Spinal cord (tissue), 10 donors: ENCODE measurements around the gene ZNF615. TPM values are rescaled to one million over a fixed set of nuclear protein-coding genes. Genes with fewer than 3 reads are reported as not detected.
"Not testable (repeated sequence)": the region's sequence is repeated elsewhere in the genome, so short reads cannot be mapped to it uniquely, and the experiment has no call there.

Experiments used
- DNase-seq, 6 donors: peaks; one replicate each; pipeline versions ENCODE4 v3.0.0 to v3.0.0-alpha.2; 2013 to 2015; ENCODE audit warnings: low spot score in 6 of 6, low read depth in 4 of 6
- H3K27ac ChIP-seq: one replicate; pipeline ENCODE4 v1.5.1; 2013; ENCODE audit warnings: low read depth, low read length, control low read depth
- H3K27me3 ChIP-seq: one replicate; pipeline ENCODE4 v1.6.1; 2013; ENCODE audit warnings: low read length; ENCODE audit not compliant: control insufficient read depth, insufficient read depth
- H3K36me3 ChIP-seq: one replicate; pipeline ENCODE4 v1.6.1; 2013; ENCODE audit warnings: low read length; ENCODE audit not compliant: control insufficient read depth, insufficient read depth
- H3K4me1 ChIP-seq: one replicate; pipeline ENCODE4 v1.6.1; 2013; ENCODE audit warnings: low read length; ENCODE audit not compliant: control insufficient read depth, insufficient read depth
- H3K4me3 ChIP-seq: one replicate; pipeline ENCODE4 v1.5.1; 2013; ENCODE audit warnings: low read depth, low read length, control low read depth
- H3K9me3 ChIP-seq: one replicate; pipeline ENCODE4 v1.6.1; 2013; ENCODE audit warnings: low read length; ENCODE audit not compliant: control insufficient read depth, insufficient read depth
- WGBS: methylation state at CpG from one replicate; pipeline ENCODE4 v1.1.5; 2013; ENCODE audit warnings: missing lambda C conversion rate; ENCODE audit not compliant: insufficient coverage; 5-methylcytosine and 5-hydroxymethylcytosine counted together
- polyA plus RNA-seq, 2 donors: library from polyadenylated mRNA; unstranded; fragments of 120-200 nt; gene quantifications; one replicate each; pipeline ENCODE4 v1.2.1, GENCODE V29; 2013; ENCODE audit not compliant: insufficient read length in 2 of 2
- total RNA-seq, 2 donors: library from RNA; depleted of rRNA in 1 of 2; stranded (reverse); fragments of 120-200 nt in 1 of 2; fragments of >200 nt in 1 of 2; gene quantifications; one replicate each; pipeline versions ENCODE4 v1.2.3 to v1.2.4, GENCODE V29; 2013 to 2014
- donor health status: healthy.

The ZNF615 gene
- total and polyA plus RNA-seq, 4 donors: 12.8 to 27.8 (median 18.8) TPM

GRCh38 chr19:52026255-52026990 is 18.4 kb upstream of the ZNF615 start:
- not testable (repeated sequence) for H3K27ac ChIP-seq, H3K9me3 ChIP-seq, H3K4me3 ChIP-seq, DNase-seq, H3K27me3 ChIP-seq, H3K4me1 ChIP-seq
- WGBS: 100% methylated on average over 1 of the region's 15 CpGs
- H3K36me3 ChIP-seq: peaks cover 29% of the 10 kb centered on the region

GRCh38 chr19:52024478-52024877 is 16.5 kb upstream of the ZNF615 start:
- 100% methylated on average over 4 of the region's 4 CpGs for WGBS
- H3K27ac ChIP-seq, H3K4me3 ChIP-seq, H3K9me3 ChIP-seq, H3K27me3 ChIP-seq, DNase-seq, H3K4me1 ChIP-seq: not testable (repeated sequence)
- peaks cover 33% of the 10 kb centered on the region for H3K36me3 ChIP-seq

- no peaks in the 10 kb centered on the region for H3K9me3 ChIP-seq
- DNase-seq: no peak
- H3K4me3 ChIP-seq: no peak overlapping the region
- H3K27ac ChIP-seq: no peak overlapping the region
- no peaks in the 10 kb centered on the region for H3K4me1 ChIP-seq
- WGBS: 95% methylated on average over 13 of the region's 15 CpGs
- H3K27me3 ChIP-seq: no peaks in the 10 kb centered on the region
- H3K36me3 ChIP-seq: peaks cover 42% of the 10 kb centered on the region
Measured at GRCh38 chr19:52022193-52022592, 14.2 kb upstream of the ZNF615 start.

GRCh38 chr19:52020506-52020905 is 12.5 kb upstream of the ZNF615 start:
- no peak overlapping the region for H3K4me3 ChIP-seq
- peaks cover 45% of the 10 kb centered on the region for H3K36me3 ChIP-seq
- H3K4me1 ChIP-seq: no peaks in the 10 kb centered on the region
- H3K27me3 ChIP-seq: no peaks in the 10 kb centered on the region
- H3K27ac ChIP-seq: no peak overlapping the region
- H3K9me3 ChIP-seq: no peaks in the 10 kb centered on the region
- no peak for DNase-seq
- WGBS: no CpG with 5 or more reads among the region's 4 CpGs

GRCh38 chr19:52010674-52011073 is 2.7 kb upstream of the ZNF615 start:
- H3K36me3 ChIP-seq: peaks cover 8% of the 10 kb centered on the region
- no peak overlapping the region for H3K27ac ChIP-seq
- no peak for DNase-seq
- 71% methylated on average over 1 of the region's 1 CpG for WGBS
- H3K4me3 ChIP-seq: no peak overlapping the region
- H3K9me3 ChIP-seq: no peaks in the 10 kb centered on the region
- no peaks in the 10 kb centered on the region for H3K27me3 ChIP-seq
- H3K4me1 ChIP-seq: peaks cover 6% of the 10 kb centered on the region

GRCh38 chr19:52007451-52007805 is 583 bp downstream of the ZNF615 start:
- Histone ChIP-seq H3K27ac (peak overlapping the region; percentile 85), H3K4me1 (peaks cover 6% of the 10 kb centered on the region), H3K4me3 (peak overlapping the region; percentile 75), H3K27me3 (no peaks in the 10 kb centered on the region), H3K9me3 (no peaks in the 10 kb centered on the region), H3K36me3 (peaks cover 10% of the 10 kb centered on the region)
- WGBS: 0% methylated on average over 9 of the region's 9 CpGs
- DNase-seq: peak in 2 of 6 donors; percentile 22 to 55

GRCh38 chr19:51994048-51994644 is 13.9 kb downstream of the ZNF615 start:
- Histone ChIP-seq H3K27me3 (no peaks in the 10 kb centered on the region), H3K4me3 (no peak overlapping the region), H3K36me3 (peaks cover 44% of the 10 kb centered on the region), H3K27ac (no peak overlapping the region), H3K9me3 (peaks cover 29% of the 10 kb centered on the region), H3K4me1 (no peaks in the 10 kb centered on the region)
- DNase-seq: no peak
- no CpG with 5 or more reads among the region's 2 CpGs for WGBS

- H3K27me3 ChIP-seq: no peaks in the 10 kb centered on the region
- no peak overlapping the region for H3K27ac ChIP-seq
- H3K9me3 ChIP-seq: peaks cover 28% of the 10 kb centered on the region
- H3K4me1 ChIP-seq: no peaks in the 10 kb centered on the region
- no peak for DNase-seq
- 100% methylated on average over 8 of the region's 10 CpGs for WGBS
- no peak overlapping the region for H3K4me3 ChIP-seq
- H3K36me3 ChIP-seq: peaks cover 40% of the 10 kb centered on the region
Measured at GRCh38 chr19:51993422-51993821, 14.6 kb downstream of the ZNF615 start.

GRCh38 chr19:51986309-51987291 is 21.4 kb downstream of the ZNF615 start, which contains the start of gene ZNF350:
Gene ZNF350 (minus strand): TSS chr19:51986840. CDS start chr19:51974360, 12,480 bp downstream.
- Histone ChIP-seq H3K4me3 (peak within 1 kb of the TSS; percentile 93), H3K4me1 (peaks cover 10% of the 10 kb centered on the region), H3K27me3 (no peaks in the 10 kb centered on the region), H3K36me3 (peaks cover 3% of the 10 kb centered on the region), H3K27ac (peak within 1 kb of the TSS; percentile 67), H3K9me3 (no peaks in the 10 kb centered on the region)
- 3% methylated on average over 33 of the region's 33 CpGs for WGBS
- peak; percentile 91 to 99 (median 96) for DNase-seq
